HepG2 (cell line): ENCODE results near the gene KLF3. TPM values are rescaled to one million over a fixed set of nuclear protein-coding genes. Genes with fewer than 3 reads are reported as not detected.

ENCODE experiments used
- ATAC-seq: fragments of 200-7000 bp; cut with Tn5 transposase; 3 replicates; pipeline ENCODE4 v1.9.1; 2020; ENCODE audit warnings: mild to moderate bottlenecking, moderate library complexity
- BruUV-seq: library from RNA; stranded (reverse); fragments of 400-500 nt; replicated peaks from 2 replicates; lab custom pipeline; 2021; lab: Mats Ljungman, UMichigan
- CTCF ChIA-PET: fragments of 300-600 bp; formaldehyde crosslinking; extraction: SDS; loops from one replicate; lab custom pipeline; 2021; ENCODE audit warnings: low total read pairs, inconsistent platforms, low intra/inter-chr PET ratio; lab: Yijun Ruan, JAX
- POLR2A ChIA-PET: fragments of 350-600 bp; sonication (Branson Sonifier 250); formaldehyde crosslinking; loops from one replicate; lab custom pipeline; 2020; ENCODE audit warnings: antibody characterized with exemption, inconsistent platforms; lab: Yijun Ruan, JAX
- DNase-seq: peaks from one replicate; pipeline ENCODE4 v3.0.0-alpha.2; 2015; ENCODE audit warnings: low spot score
- FAIRE-seq: peaks from 3 replicates; lab custom pipeline; 2011; peaks lifted over from hg19 to GRCh38; lab: Jason Lieb, UNC
- H2AFZ ChIP-seq: one replicate; pipeline ENCODE4 v1.6.1; 2011; ENCODE audit warnings: low read length, inconsistent platforms
- H3K27ac ChIP-seq: fragments of 300-600 bp; 3 replicates; pipeline ENCODE4 v1.8.0; 2011; ENCODE audit warnings: mixed run types, mild to moderate bottlenecking, mixed read lengths, low read length, inconsistent platforms; ENCODE audit not compliant: insufficient read depth; ENCODE audit errors: extremely low read length
- H3K27me3 ChIP-seq, 2 experiments: fragments of 200-600 bp in 1 of 2; 2 replicates in 1 of 2; 3 replicates in 1 of 2; pipeline versions ENCODE4 v1.6.0 to v1.8.0; 2011; ENCODE audit warnings: low read length in 2 of 2, mild to moderate bottlenecking in 2 of 2, moderate library complexity in 2 of 2, inconsistent platforms in 1 of 2; ENCODE audit not compliant: insufficient read depth in 2 of 2, control insufficient read depth in 1 of 2
- H3K36me3 ChIP-seq, 2 experiments: fragments of 200-600 bp in 1 of 2; replicated peaks in 1 of 2; 2 replicates in 1 of 2; 3 replicates in 1 of 2; pipeline versions ENCODE4 v1.5.1 to v1.8.0; 2011; ENCODE audit warnings: low read length in 2 of 2, inconsistent platforms in 1 of 2; ENCODE audit not compliant: insufficient read depth in 2 of 2, control insufficient read depth in 1 of 2
- H3K4me1 ChIP-seq: 2 replicates; pipeline ENCODE4 v1.5.1; 2012; ENCODE audit warnings: low read length, inconsistent platforms; ENCODE audit not compliant: insufficient read depth
- H3K4me2 ChIP-seq: 2 replicates; pipeline ENCODE4 v1.6.0; 2011; ENCODE audit warnings: low read depth, low read length, inconsistent platforms
- H3K4me3 ChIP-seq, 3 experiments: fragments of 200-600 bp in 1 of 3; sonication (generic), shearing (Covaris generic) in 1 of 3; replicated peaks in 1 of 3; 2 replicates each; pipeline ENCODE4 v1.5.1; 2011 to 2016; ENCODE audit warnings: low read length in 3 of 3, inconsistent platforms in 2 of 3, low read depth in 2 of 3, mild to moderate bottlenecking in 2 of 3, control low read depth in 1 of 3, mixed read lengths in 1 of 3; ENCODE audit not compliant: insufficient read depth in 1 of 3
- H3K79me2 ChIP-seq: one replicate; pipeline ENCODE4 v1.6.1; 2011; ENCODE audit warnings: low read length, inconsistent platforms; ENCODE audit not compliant: insufficient read depth
- H3K9ac ChIP-seq: 2 replicates; pipeline ENCODE4 v1.6.0; 2011; ENCODE audit warnings: mild to moderate bottlenecking, low read depth, low read length, inconsistent platforms; ENCODE audit not compliant: insufficient read depth
- H3K9me3 ChIP-seq: 2 replicates; pipeline ENCODE4 v1.5.1; 2012; ENCODE audit warnings: mild to moderate bottlenecking, low read length
- H4K20me1 ChIP-seq: 2 replicates; pipeline ENCODE4 v1.6.0; 2011; ENCODE audit warnings: inconsistent platforms, mild to moderate bottlenecking, low read length, moderate library complexity; ENCODE audit not compliant: insufficient read depth
- RBM22 ChIP-seq: fragments of 200-400 bp; formaldehyde crosslinking; optimal IDR thresholded peaks from 2 replicates; pipeline ENCODE3; 2017; ENCODE audit warnings: mild to moderate bottlenecking, low read length, moderate library complexity
- ZNF598 ChIP-seq: sonication (generic); formaldehyde crosslinking; IDR thresholded peaks from 2 replicates; pipeline ENCODE4 v1.5.1; 2020; ENCODE audit warnings: mild to moderate bottlenecking, missing genetic modification reagents, borderline replicate concordance
- ZNF792 ChIP-seq: IDR thresholded peaks from 2 replicates; pipeline ENCODE4 v1.6.1; 2016
- WGBS: methylation state at CpG from one replicate; pipeline ENCODE4 v1.1.6; 2017; ENCODE audit warnings: low lambda C conversion rate; 5-methylcytosine and 5-hydroxymethylcytosine counted together
- in situ Hi-C: cut with HindIII; loops from 2 replicates; pipeline ENCODE4 v1.10.0; 2017; ENCODE audit warnings: low pct_unique_long_range_greater_than_20kb; ENCODE audit not compliant: extremely low pct_ligation_motif_present
- intact Hi-C: fragments of 100-400 bp; cut with micrococcal nuclease; formaldehyde crosslinking; loops from one replicate; pipeline ENCODE4 v1.10.0; 2022; ENCODE audit not compliant: unreplicated experiment
- polyA plus RNA-seq, 8 experiments: library from polyadenylated mRNA; depleted of rRNA in 3 of 8; stranded (reverse) in 7 of 8; unstranded in 1 of 8; fragments of >200 nt; fragmentation: Illumina TruSeq in 4 of 8; extraction: Trizol in 4 of 8; gene quantifications; 2 replicates each; pipeline versions ENCODE4 v1.2.1 to v1.2.3, GENCODE V29; 2011 to 2016; ENCODE audit warnings: low read depth in 4 of 8, missing spikeins in 1 of 8, mixed read lengths in 1 of 8; ENCODE audit not compliant: insufficient read depth in 1 of 8
- total RNA-seq, 5 experiments: library from RNA; depleted of rRNA; stranded (reverse); fragments of >200 nt; fragmentation: Illumina TruSeq; extraction: Trizol; gene quantifications; 2 replicates each; pipeline ENCODE4 v1.2.3, GENCODE V29; 2016; ENCODE audit warnings: low read depth in 1 of 5
- TF ChIP-seq, protein P1 (sequence below): sonication (generic); formaldehyde crosslinking; IDR thresholded peaks from 2 replicates; pipeline ENCODE4 v1.4.0; 2020; ENCODE audit warnings: missing genetic modification reagents

KLF3 gene
- total and polyA plus RNA-seq, 2 of the 13 experiments (the other 11 are each of a cell fraction or from before 2014, with no cell fraction given): 29.1 to 37.8 TPM

DNA sequence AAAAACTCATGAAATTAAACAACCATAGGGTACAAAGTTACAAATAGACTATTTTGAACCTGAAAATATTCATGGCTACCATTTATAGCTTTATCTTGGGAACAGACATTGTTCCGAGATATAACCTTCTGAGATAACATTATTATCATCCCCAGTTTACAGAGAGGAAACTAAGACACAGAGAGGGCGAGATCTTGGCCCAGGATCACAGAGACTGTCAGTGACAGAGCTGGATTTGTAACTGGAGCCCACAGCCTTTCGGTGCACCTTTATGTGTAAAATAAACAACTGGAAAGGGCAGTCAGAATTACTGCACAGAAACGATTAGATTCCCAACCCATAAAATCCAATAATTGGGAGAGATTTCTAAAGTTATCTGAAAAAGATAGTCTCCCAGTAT, 28.4 kb downstream of the KLF3 start:
- WGBS: 91% methylated on average over 4 of the region's 4 CpGs
- Histone ChIP-seq H3K9me3 (no peaks in the 10 kb centered on the region), H3K4me3 (no peak overlapping the region), H3K4me2 (no peak overlapping the region), H3K27me3 (no peaks in the 10 kb centered on the region), H3K9ac (no peak overlapping the region), H3K36me3 (peaks cover 36 to 90% of the 10 kb centered on the region in 2 experiments), H2AFZ (no peak overlapping the region), H3K79me2 (no peaks in the 10 kb centered on the region), H3K27ac (no peak overlapping the region), H4K20me1 (peaks cover 10% of the 10 kb centered on the region), H3K4me1 (no peaks in the 10 kb centered on the region)
- no peak for TF ChIP-seq ZNF598 (CRISPR knock-in tag)
- TF ChIP-seq, protein P1, sequence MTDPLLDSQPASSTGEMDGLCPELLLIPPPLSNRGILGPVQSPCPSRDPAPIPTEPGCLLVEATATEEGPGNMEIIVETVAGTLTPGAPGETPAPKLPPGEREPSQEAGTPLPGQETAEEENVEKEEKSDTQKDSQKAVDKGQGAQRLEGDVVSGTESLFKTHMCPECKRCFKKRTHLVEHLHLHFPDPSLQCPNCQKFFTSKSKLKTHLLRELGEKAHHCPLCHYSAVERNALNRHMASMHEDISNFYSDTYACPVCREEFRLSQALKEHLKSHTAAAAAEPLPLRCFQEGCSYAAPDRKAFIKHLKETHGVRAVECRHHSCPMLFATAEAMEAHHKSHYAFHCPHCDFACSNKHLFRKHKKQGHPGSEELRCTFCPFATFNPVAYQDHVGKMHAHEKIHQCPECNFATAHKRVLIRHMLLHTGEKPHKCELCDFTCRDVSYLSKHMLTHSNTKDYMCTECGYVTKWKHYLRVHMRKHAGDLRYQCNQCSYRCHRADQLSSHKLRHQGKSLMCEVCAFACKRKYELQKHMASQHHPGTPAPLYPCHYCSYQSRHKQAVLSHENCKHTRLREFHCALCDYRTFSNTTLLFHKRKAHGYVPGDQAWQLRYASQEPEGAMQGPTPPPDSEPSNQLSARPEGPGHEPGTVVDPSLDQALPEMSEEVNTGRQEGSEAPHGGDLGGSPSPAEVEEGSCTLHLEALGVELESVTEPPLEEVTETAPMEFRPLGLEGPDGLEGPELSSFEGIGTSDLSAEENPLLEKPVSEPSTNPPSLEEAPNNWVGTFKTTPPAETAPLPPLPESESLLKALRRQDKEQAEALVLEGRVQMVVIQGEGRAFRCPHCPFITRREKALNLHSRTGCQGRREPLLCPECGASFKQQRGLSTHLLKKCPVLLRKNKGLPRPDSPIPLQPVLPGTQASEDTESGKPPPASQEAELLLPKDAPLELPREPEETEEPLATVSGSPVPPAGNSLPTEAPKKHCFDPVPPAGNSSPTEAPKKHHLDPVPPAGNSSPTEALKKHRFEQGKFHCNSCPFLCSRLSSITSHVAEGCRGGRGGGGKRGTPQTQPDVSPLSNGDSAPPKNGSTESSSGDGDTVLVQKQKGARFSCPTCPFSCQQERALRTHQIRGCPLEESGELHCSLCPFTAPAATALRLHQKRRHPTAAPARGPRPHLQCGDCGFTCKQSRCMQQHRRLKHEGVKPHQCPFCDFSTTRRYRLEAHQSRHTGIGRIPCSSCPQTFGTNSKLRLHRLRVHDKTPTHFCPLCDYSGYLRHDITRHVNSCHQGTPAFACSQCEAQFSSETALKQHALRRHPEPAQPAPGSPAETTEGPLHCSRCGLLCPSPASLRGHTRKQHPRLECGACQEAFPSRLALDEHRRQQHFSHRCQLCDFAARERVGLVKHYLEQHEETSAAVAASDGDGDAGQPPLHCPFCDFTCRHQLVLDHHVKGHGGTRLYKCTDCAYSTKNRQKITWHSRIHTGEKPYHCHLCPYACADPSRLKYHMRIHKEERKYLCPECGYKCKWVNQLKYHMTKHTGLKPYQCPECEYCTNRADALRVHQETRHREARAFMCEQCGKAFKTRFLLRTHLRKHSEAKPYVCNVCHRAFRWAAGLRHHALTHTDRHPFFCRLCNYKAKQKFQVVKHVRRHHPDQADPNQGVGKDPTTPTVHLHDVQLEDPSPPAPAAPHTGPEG: no peak
- TF ChIP-seq ZNF792: no peak
- peak; percentile 94 for TF ChIP-seq RBM22
- no peak for DNase-seq
- POLR2A ChIA-PET: no interaction called here
- intact Hi-C loops (no loop called here), in situ Hi-C loops (no loop called here)
- no peak for FAIRE-seq
- BruUV-seq: no TSS peak
- no peak for ATAC-seq
- CTCF ChIA-PET: no interaction called here
